Measurements from ENCODE around the gene PIK3CD. TPM values are rescaled to one million over a fixed set of nuclear protein-coding genes. Genes with fewer than 3 reads are reported as not detected.

PIK3CD gene
- total RNA-seq (2014; rRNA removed; shearing (Covaris generic); ENCODE audit: low replicate concordance), result 30.5 and 43.5 TPM in 2 replicates

- peak within 1 kb of the TSS; percentile 80 for H3K4me3 ChIP-seq (ENCODE audit: low read length)
- H3K27ac ChIP-seq (ENCODE audit: low read length), result peak within 1 kb of the TSS; percentile 95
- peak; percentile 81 for DNase-seq
- peak within 1 kb of the TSS; percentile 3; the same call in 1 of the 2 replicates for H2AFZ ChIP-seq (ENCODE audit: low read length)
- peaks cover 18% of the 10 kb centered on the region for H3K79me2 ChIP-seq (ENCODE audit: low read length)
- H4K20me1 ChIP-seq (ENCODE audit: insufficient read depth, low read depth, low read length), result no peaks in the 10 kb centered on the region
- no peaks in the 10 kb centered on the region for H3K27me3 ChIP-seq (ENCODE audit: low read length)
- H3K9me3 ChIP-seq (ENCODE audit: low read length), result no peaks in the 10 kb centered on the region
- peaks cover 51% of the 10 kb centered on the region for H3K4me1 ChIP-seq (ENCODE audit: low read length)
- peak within 1 kb of the TSS; percentile 94 for H3K9ac ChIP-seq (ENCODE audit: low read length)
- no peaks in the 10 kb centered on the region for H3K9me2 ChIP-seq (replicated peaks; ENCODE audit: insufficient read depth, low read length)
- H3K36me3 ChIP-seq (ENCODE audit: insufficient read depth, low read length), result no peaks in the 10 kb centered on the region
- H3K4me2 ChIP-seq (ENCODE audit: low read depth, low read length, poor library complexity, severe bottlenecking), result peak within 1 kb of the TSS; percentile 86
These were observed at the start of gene PIK3CD for GRCh38 chr1:9651565-9652378. Gene PIK3CD (plus strand): TSS chr1:9651731. CDS start chr1:9710456, 58,725 bp downstream.

GRCh38 chr1:9601942-9602793, 49.4 kb upstream of the PIK3CD start:
- DNase-seq, result no peak
- Histone ChIP-seq H3K4me1 (ENCODE audit: low read length) (no peaks in the 10 kb centered on the region), H3K27me3 (ENCODE audit: low read length) (no peaks in the 10 kb centered on the region), H3K9ac (ENCODE audit: low read length) (no peak overlapping the region), H3K36me3 (ENCODE audit: insufficient read depth, low read length) (peaks cover 4% of the 10 kb centered on the region; the same call in 1 of the 2 replicates), H3K4me2 (ENCODE audit: low read depth, low read length, poor library complexity, severe bottlenecking) (no peak overlapping the region), H3K9me3 (ENCODE audit: low read length) (no peaks in the 10 kb centered on the region), H3K79me2 (ENCODE audit: low read length) (no peaks in the 10 kb centered on the region), H3K9me2 (replicated peaks; ENCODE audit: insufficient read depth, low read length) (no peaks in the 10 kb centered on the region), H3K27ac (ENCODE audit: low read length) (no peak overlapping the region), H4K20me1 (ENCODE audit: insufficient read depth, low read depth, low read length) (0 out of 2 replicates have a peak, but pooled peaks cover 6% of the 10 kb centered on the region), H2AFZ (ENCODE audit: low read length) (no peak overlapping the region), H3K4me3 (ENCODE audit: low read length) (no peak overlapping the region)

GRCh38 chr1:9602794-9603167, 48.8 kb upstream of the PIK3CD start:
- Histone ChIP-seq H3K9me3 (ENCODE audit: low read length) (no peaks in the 10 kb centered on the region), H3K27ac (ENCODE audit: low read length) (no peak overlapping the region), H3K27me3 (ENCODE audit: low read length) (no peaks in the 10 kb centered on the region), H3K4me2 (ENCODE audit: low read depth, low read length, poor library complexity, severe bottlenecking) (no peak overlapping the region), H3K4me1 (ENCODE audit: low read length) (no peaks in the 10 kb centered on the region), H2AFZ (ENCODE audit: low read length) (no peak overlapping the region), H3K9ac (ENCODE audit: low read length) (no peak overlapping the region), H3K9me2 (replicated peaks; ENCODE audit: insufficient read depth, low read length) (no peaks in the 10 kb centered on the region), H3K79me2 (ENCODE audit: low read length) (no peaks in the 10 kb centered on the region), H3K36me3 (ENCODE audit: insufficient read depth, low read length) (peaks cover 4% of the 10 kb centered on the region; the same call in 1 of the 2 replicates), H3K4me3 (ENCODE audit: low read length) (no peak overlapping the region), H4K20me1 (ENCODE audit: insufficient read depth, low read depth, low read length) (0 out of 2 replicates have a peak, but pooled peaks cover 3% of the 10 kb centered on the region)
- DNase-seq, result no peak

DNA sequence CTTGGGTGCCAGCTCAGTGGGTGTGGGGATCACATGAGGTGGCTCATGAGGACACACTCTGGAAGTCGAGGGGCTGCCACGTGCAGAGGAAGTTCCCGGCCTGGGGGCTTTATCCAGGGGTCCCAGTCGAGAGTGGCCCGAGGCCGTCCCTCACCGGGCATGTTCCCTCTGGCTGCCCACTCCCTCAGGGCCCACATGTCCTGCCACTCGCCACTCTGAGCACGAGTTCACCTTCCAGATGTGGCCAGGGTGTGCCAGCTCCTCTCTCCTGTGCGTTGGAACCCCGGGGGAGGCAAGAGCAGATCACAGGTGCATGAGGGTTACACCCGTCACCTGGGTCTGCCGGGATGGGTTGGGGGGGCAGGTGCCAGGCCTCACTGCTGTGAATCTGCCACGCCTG, 48.2 kb upstream of the PIK3CD start:
- Histone ChIP-seq H3K27ac (ENCODE audit: low read length) (no peak overlapping the region), H3K27me3 (ENCODE audit: low read length) (no peaks in the 10 kb centered on the region), H3K4me3 (ENCODE audit: low read length) (no peak overlapping the region), H3K9me2 (replicated peaks; ENCODE audit: insufficient read depth, low read length) (no peaks in the 10 kb centered on the region), H3K4me1 (ENCODE audit: low read length) (no peaks in the 10 kb centered on the region), H3K4me2 (ENCODE audit: low read depth, low read length, poor library complexity, severe bottlenecking) (no peak overlapping the region), H3K9me3 (ENCODE audit: low read length) (no peaks in the 10 kb centered on the region), H3K36me3 (ENCODE audit: insufficient read depth, low read length) (peaks cover 2% of the 10 kb centered on the region; the same call in 1 of the 2 replicates), H3K9ac (ENCODE audit: low read length) (no peak overlapping the region), H4K20me1 (ENCODE audit: insufficient read depth, low read depth, low read length) (0 out of 2 replicates have a peak, but pooled peaks cover 3% of the 10 kb centered on the region), H2AFZ (ENCODE audit: low read length) (no peak overlapping the region), H3K79me2 (ENCODE audit: low read length) (no peaks in the 10 kb centered on the region)
- DNase-seq, result no peak

GRCh38 chr1:9603766-9604753, 47.5 kb upstream of the PIK3CD start:
- no peaks in the 10 kb centered on the region for H3K36me3 ChIP-seq (ENCODE audit: insufficient read depth, low read length)
- no peaks in the 10 kb centered on the region for H3K9me3 ChIP-seq (ENCODE audit: low read length)
- 0 out of 2 replicates have a peak, but pooled peaks cover 3% of the 10 kb centered on the region for H4K20me1 ChIP-seq (ENCODE audit: insufficient read depth, low read depth, low read length)
- no peak overlapping the region for H3K27ac ChIP-seq (ENCODE audit: low read length)
- no peaks in the 10 kb centered on the region for H3K9me2 ChIP-seq (replicated peaks; ENCODE audit: insufficient read depth, low read length)
- H3K4me1 ChIP-seq (ENCODE audit: low read length), result no peaks in the 10 kb centered on the region
- no peak for DNase-seq
- no peak overlapping the region for H2AFZ ChIP-seq (ENCODE audit: low read length)
- no peak overlapping the region for H3K4me3 ChIP-seq (ENCODE audit: low read length)
- H3K4me2 ChIP-seq (ENCODE audit: low read depth, low read length, poor library complexity, severe bottlenecking), result no peak overlapping the region
- no peaks in the 10 kb centered on the region for H3K27me3 ChIP-seq (ENCODE audit: low read length)
- H3K9ac ChIP-seq (ENCODE audit: low read length), result no peak overlapping the region
- H3K79me2 ChIP-seq (ENCODE audit: low read length), result no peaks in the 10 kb centered on the region

DNA sequence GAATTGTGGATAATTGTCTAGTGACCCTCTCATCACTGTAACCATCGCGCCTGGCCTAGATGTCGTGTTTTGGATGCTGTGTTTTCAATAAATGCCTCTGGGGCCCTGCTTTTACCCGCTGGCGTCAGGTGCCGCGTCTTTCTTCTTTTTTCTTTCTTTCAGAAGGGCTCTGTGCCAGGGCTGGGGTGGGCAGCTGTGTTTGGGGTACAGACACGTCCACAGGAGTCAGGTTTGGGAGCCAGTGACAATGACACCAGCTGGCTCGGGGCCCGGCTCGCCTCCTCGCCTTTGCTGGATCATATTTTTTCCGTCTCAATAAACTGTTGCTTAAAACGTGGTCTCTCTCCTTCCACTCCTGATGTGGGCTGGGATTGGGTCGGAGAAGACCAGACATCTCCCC, 46.7 kb upstream of the PIK3CD start:
- Histone ChIP-seq H3K4me1 (ENCODE audit: low read length) (no peaks in the 10 kb centered on the region), H2AFZ (ENCODE audit: low read length) (no peak overlapping the region), H3K27ac (ENCODE audit: low read length) (no peak overlapping the region), H3K4me2 (ENCODE audit: low read depth, low read length, poor library complexity, severe bottlenecking) (no peak overlapping the region), H3K9ac (ENCODE audit: low read length) (no peak overlapping the region), H3K27me3 (ENCODE audit: low read length) (no peaks in the 10 kb centered on the region), H3K4me3 (ENCODE audit: low read length) (no peak overlapping the region), H3K36me3 (ENCODE audit: insufficient read depth, low read length) (no peaks in the 10 kb centered on the region), H3K9me2 (replicated peaks; ENCODE audit: insufficient read depth, low read length) (no peaks in the 10 kb centered on the region), H3K9me3 (ENCODE audit: low read length) (no peaks in the 10 kb centered on the region), H3K79me2 (ENCODE audit: low read length) (no peaks in the 10 kb centered on the region), H4K20me1 (ENCODE audit: insufficient read depth, low read depth, low read length) (0 out of 2 replicates have a peak, but pooled peaks cover 3% of the 10 kb centered on the region)
- no peak for DNase-seq

DNA sequence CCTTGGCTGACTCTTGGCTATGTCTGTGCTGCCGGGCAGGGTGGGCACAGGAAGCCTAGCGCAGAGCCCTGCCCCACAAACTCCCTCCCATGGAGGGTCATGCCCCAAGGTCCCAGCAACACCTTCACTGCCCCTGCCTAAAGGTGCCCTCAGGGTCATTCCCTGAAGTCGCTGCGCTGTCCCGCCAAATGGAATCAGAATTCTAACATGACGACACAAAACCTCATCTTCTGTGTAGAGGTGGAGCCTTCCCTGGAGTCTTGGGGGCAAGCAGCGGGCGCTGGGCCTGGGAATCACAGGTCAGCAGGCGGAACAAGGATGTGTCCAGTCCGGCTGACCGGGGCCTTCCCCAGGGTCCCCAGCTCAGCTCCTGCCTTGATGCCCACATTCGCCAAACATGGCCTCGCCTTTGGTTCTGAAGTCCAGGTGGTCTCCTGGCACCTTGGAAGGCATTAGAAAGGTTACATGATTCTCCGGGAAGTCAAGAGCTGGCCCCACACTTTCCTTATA, 45.5 kb upstream of the PIK3CD start:
- no peaks in the 10 kb centered on the region for H3K4me1 ChIP-seq (ENCODE audit: low read length)
- H4K20me1 ChIP-seq (ENCODE audit: insufficient read depth, low read depth, low read length), result no peaks in the 10 kb centered on the region
- H3K9me3 ChIP-seq (ENCODE audit: low read length), result no peaks in the 10 kb centered on the region
- H3K4me3 ChIP-seq (ENCODE audit: low read length), result no peak overlapping the region
- H3K9me2 ChIP-seq (replicated peaks; ENCODE audit: insufficient read depth, low read length), result no peaks in the 10 kb centered on the region
- no peak overlapping the region for H3K27ac ChIP-seq (ENCODE audit: low read length)
- H3K79me2 ChIP-seq (ENCODE audit: low read length), result no peaks in the 10 kb centered on the region
- H2AFZ ChIP-seq (ENCODE audit: low read length), result no peak overlapping the region
- H3K4me2 ChIP-seq (ENCODE audit: low read depth, low read length, poor library complexity, severe bottlenecking), result no peak overlapping the region
- H3K27me3 ChIP-seq (ENCODE audit: low read length), result no peaks in the 10 kb centered on the region
- no peak overlapping the region for H3K9ac ChIP-seq (ENCODE audit: low read length)
- no peaks in the 10 kb centered on the region for H3K36me3 ChIP-seq (ENCODE audit: insufficient read depth, low read length)
- no peak for DNase-seq

Measured in Karpas-422 (cell line).